ENCODE measurements around the gene NSL1. TPM values are rescaled to one million over a fixed set of nuclear protein-coding genes. Genes with fewer than 3 reads are reported as not detected.
"Not testable (repeated sequence)": the region's sequence is repeated elsewhere in the genome, so short reads cannot be mapped to it uniquely, and the experiment has no call there.

The NSL1 gene
- total and polyA plus RNA-seq, 2 donors (not counting 1 experiment from before 2014, with no cell fraction given), result 20.5 to 45.9 TPM

GRCh38 chr1:212728606-212729005, 63.0 kb downstream of the NSL1 start:
- Histone ChIP-seq H3K4me3 (ENCODE audit: control extremely low read depth in 1 of 5, extremely low read depth in 1 of 5, insufficient read depth in 1 of 5, low read depth in 2 of 5, low read length in 4 of 5) (no peak overlapping the region), H3K27me3 (replicated peaks in 1 of 4; ENCODE audit: control extremely low read depth in 1 of 4, control insufficient read depth in 3 of 4, insufficient read depth in 4 of 4, low read length in 3 of 4) (no peaks in the 10 kb centered on the region), H3K79me2 (ENCODE audit: control insufficient read depth, insufficient read depth, low read length) (no peaks in the 10 kb centered on the region), H4K20me1 (ENCODE audit: control insufficient read depth, insufficient read depth, low read length, poor library complexity, severe bottlenecking) (no peaks in the 10 kb centered on the region), H3K4me2 (replicated peaks; ENCODE audit: low read depth, low read length, poor library complexity, severe bottlenecking) (no peak overlapping the region), H3K9me3 (ENCODE audit: control extremely low read depth in 1 of 3, control insufficient read depth in 2 of 3, insufficient read depth in 1 of 3, low read length in 2 of 3) (peaks cover 0 to 5% (median 0%) of the 10 kb centered on the region in 3 donors), H2AFZ (ENCODE audit: insufficient read depth, low read depth, low read length, poor library complexity, severe bottlenecking) (no peak overlapping the region), H3K4me1 (ENCODE audit: control insufficient read depth in 2 of 2, insufficient read depth in 2 of 2, low read length in 2 of 2) (no peaks in the 10 kb centered on the region), H3K36me3 (replicated peaks in 1 of 2; ENCODE audit: control extremely low read depth in 1 of 2, control insufficient read depth in 1 of 2, extremely low read depth in 1 of 2, insufficient read depth in 2 of 2, low read length in 1 of 2) (no peaks in the 10 kb centered on the region), H3K9ac (ENCODE audit: low read length) (no peak overlapping the region), H3K27ac (ENCODE audit: low read length in 2 of 2) (no peak overlapping the region)
- TF ChIP-seq CTCF (IDR thresholded peaks at IDR 0.05), result no peak
- Mint-ChIP-seq H3K9me3 (ENCODE audit: insufficient read depth) (no peaks in the 10 kb centered on the region), H3K4me1 (no peaks in the 10 kb centered on the region), H3K27me3 (no peaks in the 10 kb centered on the region), H3K4me3 (no peak overlapping the region), H3K27ac (no peak overlapping the region)
- ATAC-seq (ENCODE audit: low read depth), result no peak
- intact Hi-C loops (cut with micrococcal nuclease), result no loop called here
- CTCF ChIA-PET, result no interaction called here
- POLR2A ChIA-PET, result no interaction called here
- WGBS (ENCODE audit: insufficient coverage), result 76% methylated on average over 2 of the region's 5 CpGs
- no peak for DNase-seq

DNA sequence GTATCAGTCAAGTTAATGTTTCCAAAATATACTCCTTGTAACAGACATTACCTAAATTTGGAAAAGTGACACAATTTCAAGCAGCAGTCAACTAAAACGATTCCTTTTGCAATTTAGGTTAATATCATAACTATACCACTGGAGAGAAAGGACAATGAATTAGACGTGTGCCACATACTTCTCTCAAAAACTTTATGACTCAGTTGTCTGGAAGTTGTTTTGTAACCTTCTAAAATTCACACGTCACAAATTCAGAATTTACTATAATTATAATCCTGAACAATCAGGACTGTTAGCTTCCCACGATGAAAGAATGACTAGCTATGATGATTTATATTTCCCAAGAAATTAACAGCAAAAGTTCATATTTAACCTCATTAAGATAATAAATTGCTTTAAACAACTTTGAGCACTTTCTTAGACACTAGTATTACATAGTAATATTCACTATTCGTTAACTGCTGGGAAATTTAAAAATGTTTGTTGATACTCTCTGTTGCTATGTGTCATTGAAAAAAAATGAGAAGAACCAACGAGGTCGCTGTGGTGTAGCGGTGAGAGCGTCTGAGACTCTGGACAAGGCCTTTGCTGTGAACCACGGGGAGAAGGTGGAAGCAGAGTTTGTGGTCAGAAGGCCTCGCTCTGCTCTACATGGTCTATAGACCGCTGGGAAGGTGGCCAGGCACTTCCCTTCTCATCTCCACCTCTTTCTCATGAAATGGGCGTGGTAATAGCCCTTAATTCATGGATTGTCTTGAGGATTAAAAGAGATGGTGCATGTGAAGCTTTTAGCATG, 64.0 kb downstream of the NSL1 start:
- ChIA-PET POLR2A (no interaction called here), CTCF (no interaction called here)
- H3K27ac ChIP-seq (ENCODE audit: low read length in 2 of 2), result no peak overlapping the region
- H3K9ac ChIP-seq (ENCODE audit: low read length), result no peak overlapping the region
- H3K4me1 ChIP-seq (ENCODE audit: control insufficient read depth in 2 of 2, insufficient read depth in 2 of 2, low read length in 2 of 2), result no peaks in the 10 kb centered on the region
- Mint-ChIP-seq H3K27me3 (no peaks in the 10 kb centered on the region), H3K27ac (no peak overlapping the region), H3K4me3 (no peak overlapping the region), H3K4me1 (no peaks in the 10 kb centered on the region), H3K9me3 (ENCODE audit: insufficient read depth) (no peaks in the 10 kb centered on the region)
- no peak overlapping the region for H3K4me3 ChIP-seq (ENCODE audit: control extremely low read depth in 1 of 5, extremely low read depth in 1 of 5, insufficient read depth in 1 of 5, low read depth in 2 of 5, low read length in 4 of 5)
- ATAC-seq (ENCODE audit: low read depth) (no peak), DNase-seq (no peak)
- TF ChIP-seq EZH2 (IDR thresholded peaks at IDR 0.05; ENCODE audit: borderline replicate concordance, insufficient read depth, low read depth, low read length, poor library complexity, severe bottlenecking) (no peak), CTCF (IDR thresholded peaks at IDR 0.05) (no peak)
- intact Hi-C loops (cut with micrococcal nuclease), result no loop called here
- no peaks in the 10 kb centered on the region for H4K20me1 ChIP-seq (ENCODE audit: control insufficient read depth, insufficient read depth, low read length, poor library complexity, severe bottlenecking)
- H3K9me3 ChIP-seq (ENCODE audit: control extremely low read depth in 1 of 3, control insufficient read depth in 2 of 3, insufficient read depth in 1 of 3, low read length in 2 of 3), result peaks cover 0 to 5% (median 0%) of the 10 kb centered on the region in 3 donors
- H3K36me3 ChIP-seq (replicated peaks in 1 of 2; ENCODE audit: control extremely low read depth in 1 of 2, control insufficient read depth in 1 of 2, extremely low read depth in 1 of 2, insufficient read depth in 2 of 2, low read length in 1 of 2), result no peaks in the 10 kb centered on the region
- no peaks in the 10 kb centered on the region for H3K79me2 ChIP-seq (ENCODE audit: control insufficient read depth, insufficient read depth, low read length)
- no peak overlapping the region for H3K4me2 ChIP-seq (replicated peaks; ENCODE audit: low read depth, low read length, poor library complexity, severe bottlenecking)
- no peaks in the 10 kb centered on the region for H3K27me3 ChIP-seq (replicated peaks in 1 of 4; ENCODE audit: control extremely low read depth in 1 of 4, control insufficient read depth in 3 of 4, insufficient read depth in 4 of 4, low read length in 3 of 4)
- WGBS (ENCODE audit: insufficient coverage), result 65% methylated on average over 6 of the region's 13 CpGs
- H2AFZ ChIP-seq (ENCODE audit: insufficient read depth, low read depth, low read length, poor library complexity, severe bottlenecking), result no peak overlapping the region

- H4K20me1 ChIP-seq (ENCODE audit: control insufficient read depth, insufficient read depth, low read length, poor library complexity, severe bottlenecking); ATAC-seq (ENCODE audit: low read depth); H3K36me3 ChIP-seq (replicated peaks in 1 of 2; ENCODE audit: control extremely low read depth in 1 of 2, control insufficient read depth in 1 of 2, extremely low read depth in 1 of 2, insufficient read depth in 2 of 2, low read length in 1 of 2); H3K9me3 Mint-ChIP-seq (ENCODE audit: insufficient read depth); intact Hi-C loops (cut with micrococcal nuclease); CTCF ChIA-PET; DNase-seq; H3K4me1 ChIP-seq (ENCODE audit: control insufficient read depth in 2 of 2, insufficient read depth in 2 of 2, low read length in 2 of 2); H3K79me2 ChIP-seq (ENCODE audit: control insufficient read depth, insufficient read depth, low read length); H3K27me3 ChIP-seq (replicated peaks in 1 of 4; ENCODE audit: control extremely low read depth in 1 of 4, control insufficient read depth in 3 of 4, insufficient read depth in 4 of 4, low read length in 3 of 4); H3K4me2 ChIP-seq (replicated peaks; ENCODE audit: low read depth, low read length, poor library complexity, severe bottlenecking); H2AFZ ChIP-seq (ENCODE audit: insufficient read depth, low read depth, low read length, poor library complexity, severe bottlenecking); H3K27me3 Mint-ChIP-seq; H3K9me3 ChIP-seq (ENCODE audit: control extremely low read depth in 1 of 3, control insufficient read depth in 2 of 3, insufficient read depth in 1 of 3, low read length in 2 of 3); H3K9ac ChIP-seq (ENCODE audit: low read length); H3K27ac Mint-ChIP-seq; H3K27ac ChIP-seq (ENCODE audit: low read length in 2 of 2); H3K4me3 Mint-ChIP-seq; POLR2A ChIA-PET; H3K4me3 ChIP-seq (ENCODE audit: control extremely low read depth in 1 of 5, extremely low read depth in 1 of 5, insufficient read depth in 1 of 5, low read depth in 2 of 5, low read length in 4 of 5); H3K4me1 Mint-ChIP-seq: not testable (repeated sequence)
- WGBS (ENCODE audit: insufficient coverage), result no CpG with 5 or more reads among the region's 34 CpGs
These were observed 66.9 kb downstream of the NSL1 start for GRCh38 chr1:212724679-212725078.

All from B cell (primary cell).